Measurements from ENCODE around the gene ALOX12. TPM values are rescaled to one million over a fixed set of nuclear protein-coding genes. Genes with fewer than 3 reads are reported as not detected.
"Not testable (repeated sequence)": the region's sequence is repeated elsewhere in the genome, so short reads cannot be mapped to it uniquely, and the experiment has no call there.

The ALOX12 gene
- total RNA-seq, 4 donors from 2014 or later, result not detected

GRCh38 chr17:7046127-7046724 lies 50.4 kb downstream of the ALOX12 start:
- no peaks in the 10 kb centered on the region for H3K36me3 ChIP-seq
- H3K4me1 ChIP-seq, result peaks cover 9 to 48% (median 24%) of the 10 kb centered on the region in 4 donors
- DNase-seq, result peak; percentile 67 to 90 (median 87)
- H3K9me3 ChIP-seq, result no peaks in the 10 kb centered on the region
- H3K27ac ChIP-seq, result peak overlapping the region; percentile 67 to 85 (median 74)
- TF ChIP-seq POLR2A (IDR thresholded peaks at IDR 0.05), result peak in 1 of 2 donors; percentile 7
- TF ChIP-seq CTCF (IDR thresholded peaks at IDR 0.05), result no peak
- H3K4me3 ChIP-seq, result peak overlapping the region; percentile 21 to 46 (median 28)
- H3K27me3 ChIP-seq, result peaks cover 0 to 6% of the 10 kb centered on the region in 2 donors

- DNase-seq, result peak; percentile 55 to 92 (median 86)
- Histone ChIP-seq H3K4me1 (peaks cover 9 to 46% (median 22%) of the 10 kb centered on the region in 4 donors), H3K27ac (peak overlapping the region; percentile 67 to 85 (median 74)), H3K4me3 (peak overlapping the region; percentile 21 to 46 (median 28))
- not testable (repeated sequence) for H3K36me3 ChIP-seq, H3K27me3 ChIP-seq, H3K9me3 ChIP-seq
- peak in 1 of 2 donors; percentile 26 for TF ChIP-seq POLR2A (IDR thresholded peaks at IDR 0.05)
Measured at GRCh38 chr17:7046725-7047397, 51.0 kb downstream of the ALOX12 start.

GRCh38 chr17:7047566-7047965 lies 51.7 kb downstream of the ALOX12 start:
- Histone ChIP-seq H3K4me1 (peaks cover 9 to 39% (median 15%) of the 10 kb centered on the region in 4 donors), H3K36me3 (no peaks in the 10 kb centered on the region), H3K9me3 (no peaks in the 10 kb centered on the region), H3K27me3 (peaks cover 0 to 4% of the 10 kb centered on the region in 2 donors), H3K4me3 (peak overlapping the region in 1 of 4 donors; percentile 46), H3K27ac (peak overlapping the region in 1 of 4 donors; percentile 73)
- no peak for DNase-seq
- TF ChIP-seq POLR2A (IDR thresholded peaks at IDR 0.05), result no peak
- TF ChIP-seq CTCF (IDR thresholded peaks at IDR 0.05), result no peak

GRCh38 chr17:7048968-7049367 lies 53.1 kb downstream of the ALOX12 start:
- no peak overlapping the region for H3K27ac ChIP-seq
- no peak for DNase-seq
- no peaks in the 10 kb centered on the region for H3K36me3 ChIP-seq
- H3K4me1 ChIP-seq, result peaks cover 0 to 25% (median 8%) of the 10 kb centered on the region in 4 donors
- H3K9me3 ChIP-seq, result no peaks in the 10 kb centered on the region
- no peak for TF ChIP-seq CTCF (IDR thresholded peaks at IDR 0.05)
- no peak for TF ChIP-seq POLR2A (IDR thresholded peaks at IDR 0.05)
- no peak overlapping the region for H3K4me3 ChIP-seq
- H3K27me3 ChIP-seq, result no peaks in the 10 kb centered on the region

GRCh38 chr17:7050583-7050982 lies 54.7 kb downstream of the ALOX12 start:
- H3K9me3 ChIP-seq, H3K36me3 ChIP-seq, H3K27ac ChIP-seq, H3K27me3 ChIP-seq, H3K4me3 ChIP-seq, DNase-seq: not testable (repeated sequence)
- peaks cover 0 to 18% (median 8%) of the 10 kb centered on the region in 4 donors for H3K4me1 ChIP-seq

GRCh38 chr17:7056386-7056785 lies 60.5 kb downstream of the ALOX12 start:
- H3K36me3 ChIP-seq, result no peaks in the 10 kb centered on the region
- no peak for DNase-seq
- no peaks in the 10 kb centered on the region for H3K9me3 ChIP-seq
- H3K4me1 ChIP-seq, result no peaks in the 10 kb centered on the region
- H3K27me3 ChIP-seq, result no peaks in the 10 kb centered on the region
- no peak overlapping the region for H3K4me3 ChIP-seq
- TF ChIP-seq CTCF (IDR thresholded peaks at IDR 0.05), result no peak
- TF ChIP-seq POLR2A (IDR thresholded peaks at IDR 0.05), result no peak
- no peak overlapping the region for H3K27ac ChIP-seq
